GM12891 (cell line): ENCODE results near the gene MPDU1.

Experiments
- PAX5 ChIP-seq: IDR thresholded peaks from 2 replicates; pipeline ENCODE4 v1.6.1; 2011; ENCODE audit warnings: low read length, moderate library complexity, mild to moderate bottlenecking; ENCODE audit not compliant: insufficient read depth, severe bottlenecking
- POLR2A ChIP-seq: IDR thresholded peaks from 2 replicates; pipeline ENCODE4 v1.6.1; 2011; ENCODE audit warnings: low read depth, low read length, control low read depth
- POLR2AphosphoS5 ChIP-seq: IDR thresholded peaks from 2 replicates; pipeline ENCODE4 v1.6.1; 2011; ENCODE audit warnings: low read depth, low read length, control low read depth
- POU2F2 ChIP-seq: IDR thresholded peaks from 2 replicates; pipeline ENCODE4 v1.6.1; 2011; ENCODE audit warnings: low read depth, mild to moderate bottlenecking, control low read depth, low read length, moderate library complexity
- SPI1 ChIP-seq: IDR thresholded peaks from 2 replicates; pipeline ENCODE4 v1.6.1; 2011; ENCODE audit warnings: low read depth, low read length, control low read depth
- TAF1 ChIP-seq: IDR thresholded peaks from 2 replicates; pipeline ENCODE4 v1.6.1; 2011; ENCODE audit warnings: low read depth, low read length, control low read depth

DNA sequence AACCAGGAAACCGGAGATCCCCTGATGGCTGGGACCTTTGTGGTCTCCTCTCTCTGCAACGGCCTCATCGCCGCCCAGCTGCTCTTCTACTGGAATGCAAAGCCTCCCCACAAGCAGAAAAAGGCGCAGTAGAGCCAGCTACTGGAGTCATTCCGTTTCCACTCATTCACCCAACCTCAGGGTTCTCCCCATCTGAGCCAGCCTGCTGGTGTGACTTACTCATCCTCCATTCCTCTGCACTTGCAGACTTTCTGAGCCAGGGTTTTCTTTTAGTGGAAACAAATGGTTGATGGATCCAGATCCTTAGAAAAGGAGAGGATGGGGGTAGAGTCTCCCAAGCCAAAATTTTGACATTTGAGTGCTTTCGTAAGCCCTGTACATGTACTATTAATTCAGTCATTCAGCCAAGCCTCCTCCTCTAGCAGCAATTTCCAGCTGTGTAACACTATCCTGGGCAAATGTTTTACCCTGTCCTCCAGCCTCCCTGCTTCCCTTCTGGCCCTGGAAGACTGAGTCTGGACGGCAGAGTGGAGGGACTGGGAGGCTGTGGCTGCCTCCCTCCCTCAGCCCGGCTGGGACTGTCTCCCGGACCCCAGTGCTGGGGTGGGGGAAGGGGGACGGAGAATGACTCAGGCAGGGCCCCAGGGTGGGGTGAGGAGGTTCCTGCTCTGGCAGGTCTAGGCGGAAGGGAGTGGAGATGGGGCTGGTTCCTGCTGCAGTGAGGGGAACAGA, 3.9 kb downstream of the MPDU1 start:
- TF ChIP-seq POLR2A (no peak), POLR2AphosphoS5 (no peak), SPI1 (no peak), TAF1 (no peak), PAX5 (no peak), POU2F2 (no peak)
